Activated B cell treated with CpG ODN at 0.5 μM for 24 hours (primary cell): ENCODE data around the gene PTPRR. TPM values are rescaled to one million over a fixed set of nuclear protein-coding genes. Genes with fewer than 3 reads are reported as not detected.

ENCODE experiments used
- ATAC-seq: fragments of 200-7000 bp; cut with Tn5 transposase; one replicate; pipeline ENCODE4 v1.10.0; 2021; ENCODE audit warnings: low read depth, mild to moderate bottlenecking, moderate library complexity
- CTCF ChIA-PET: fragments of 350-600 bp; sonication (Branson Sonifier 250); formaldehyde crosslinking; loops from one replicate; lab custom pipeline; 2021; ENCODE audit warnings: antibody characterized with exemption; lab: Charles Lee
- POLR2A ChIA-PET: fragments of 350-600 bp; sonication (Branson Sonifier 250); formaldehyde crosslinking; loops from one replicate; lab custom pipeline; 2021; ENCODE audit warnings: antibody characterized with exemption; lab: Charles Lee
- DNase-seq: peaks from one replicate; pipeline ENCODE4 v3.0.0; 2022
- H3K27ac Mint-ChIP-seq: one replicate; pipeline ENCODE4 v1.8.0; 2020; ENCODE audit warnings: mixed read lengths
- H3K27me3 Mint-ChIP-seq: one replicate; pipeline ENCODE4 v1.8.0; 2021; ENCODE audit warnings: mixed read lengths
- H3K36me3 Mint-ChIP-seq: one replicate; pipeline ENCODE4 v1.8.0; 2021; ENCODE audit warnings: low read depth, mixed read lengths
- H3K4me1 Mint-ChIP-seq: one replicate; pipeline ENCODE4 v1.8.0; 2021; ENCODE audit warnings: mixed read lengths
- H3K4me3 Mint-ChIP-seq: one replicate; pipeline ENCODE4 v1.8.0; 2020; ENCODE audit warnings: mild to moderate bottlenecking, mixed read lengths
- H3K9me3 Mint-ChIP-seq: one replicate; pipeline ENCODE4 v1.8.0; 2020; ENCODE audit warnings: mixed read lengths
- intact Hi-C: fragments of 100-400 bp; cut with micrococcal nuclease; formaldehyde crosslinking; loops from one replicate; pipeline ENCODE4 v1.15.1; 2024
- total RNA-seq: library from RNA; stranded (reverse); gene quantifications from 2 replicates; pipeline ENCODE4 v1.2.3, GENCODE V29; 2022
- TF ChIP-seq, protein P1 (sequence below): fragments of 200-600 bp; IDR thresholded peaks from one replicate; pipeline ENCODE4 v1.8.0; 2022; ENCODE audit warnings: antibody characterized with exemption, mild to moderate bottlenecking

The PTPRR gene
- total RNA-seq, 1 donor from 2014 or later, result not detected

- Mint-ChIP-seq H3K27ac (no peak overlapping the region), H3K27me3 (peaks cover 8% of the 10 kb centered on the region), H3K4me1 (peaks cover 2% of the 10 kb centered on the region), H3K9me3 (no peaks in the 10 kb centered on the region), H3K36me3 (no peaks in the 10 kb centered on the region), H3K4me3 (no peak overlapping the region)
- CTCF ChIA-PET, result interaction anchor here (0.7 to 1.6 kb wide), 5 partner anchors 7 to 821 kb away, joined by 3 to 4 read pairs (median 3); no protein-coding TSS in a partner anchor
- DNase-seq, result no peak
- POLR2A ChIA-PET, result no interaction called here
- TF ChIP-seq, protein P1, sequence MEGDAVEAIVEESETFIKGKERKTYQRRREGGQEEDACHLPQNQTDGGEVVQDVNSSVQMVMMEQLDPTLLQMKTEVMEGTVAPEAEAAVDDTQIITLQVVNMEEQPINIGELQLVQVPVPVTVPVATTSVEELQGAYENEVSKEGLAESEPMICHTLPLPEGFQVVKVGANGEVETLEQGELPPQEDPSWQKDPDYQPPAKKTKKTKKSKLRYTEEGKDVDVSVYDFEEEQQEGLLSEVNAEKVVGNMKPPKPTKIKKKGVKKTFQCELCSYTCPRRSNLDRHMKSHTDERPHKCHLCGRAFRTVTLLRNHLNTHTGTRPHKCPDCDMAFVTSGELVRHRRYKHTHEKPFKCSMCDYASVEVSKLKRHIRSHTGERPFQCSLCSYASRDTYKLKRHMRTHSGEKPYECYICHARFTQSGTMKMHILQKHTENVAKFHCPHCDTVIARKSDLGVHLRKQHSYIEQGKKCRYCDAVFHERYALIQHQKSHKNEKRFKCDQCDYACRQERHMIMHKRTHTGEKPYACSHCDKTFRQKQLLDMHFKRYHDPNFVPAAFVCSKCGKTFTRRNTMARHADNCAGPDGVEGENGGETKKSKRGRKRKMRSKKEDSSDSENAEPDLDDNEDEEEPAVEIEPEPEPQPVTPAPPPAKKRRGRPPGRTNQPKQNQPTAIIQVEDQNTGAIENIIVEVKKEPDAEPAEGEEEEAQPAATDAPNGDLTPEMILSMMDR, result no peak
- intact Hi-C loops, result no loop called here
- no peak for ATAC-seq
Measured at GRCh38 chr12:70721656-70722357, 198.7 kb downstream of the PTPRR start.

- CTCF ChIA-PET, result interaction anchor here (0.9 to 1.6 kb wide), 4 partner anchors 8 to 820 kb away, joined by 3 to 4 read pairs (median 4); no protein-coding TSS in a partner anchor
- POLR2A ChIA-PET, result no interaction called here
Measured at GRCh38 chr12:70721216-70721615, 199.3 kb downstream of the PTPRR start.

GRCh38 chr12:70719672-70720420 lies 200.7 kb downstream of the PTPRR start:
- H3K9me3 Mint-ChIP-seq, result no peaks in the 10 kb centered on the region
- intact Hi-C loops, result loop anchor here (1.0 kb wide), 3 partner anchors 130 to 841 kb away; no protein-coding TSS in a partner anchor
- H3K27ac Mint-ChIP-seq, result no peak overlapping the region
- no peak for ATAC-seq
- TF ChIP-seq, protein P1, result no peak
- H3K27me3 Mint-ChIP-seq, result peaks cover 8% of the 10 kb centered on the region
- DNase-seq, result no peak
- ChIA-PET POLR2A (no interaction called here), CTCF (interaction anchor here (0.5 to 1.4 kb wide), 4 partner anchors 68 to 838 kb away, joined by 3 to 4 read pairs (median 4); no protein-coding TSS in a partner anchor)
- no peaks in the 10 kb centered on the region for H3K36me3 Mint-ChIP-seq
- H3K4me3 Mint-ChIP-seq, result peak overlapping the region; percentile 19
- H3K4me1 Mint-ChIP-seq, result peaks cover 2% of the 10 kb centered on the region

More at GRCh38 chr12:70721216-70721615, 199.3 kb downstream of the PTPRR start:
- intact Hi-C loops, result no loop called here
- DNase-seq, result no peak
- H3K4me1 Mint-ChIP-seq, result peaks cover 2% of the 10 kb centered on the region
- H3K27me3 Mint-ChIP-seq, result peaks cover 8% of the 10 kb centered on the region
- TF ChIP-seq, protein P1, result no peak
- H3K27ac Mint-ChIP-seq, result no peak overlapping the region
- no peaks in the 10 kb centered on the region for H3K36me3 Mint-ChIP-seq
- H3K4me3 Mint-ChIP-seq, result no peak overlapping the region
- no peaks in the 10 kb centered on the region for H3K9me3 Mint-ChIP-seq
- ATAC-seq, result no peak

DNA sequence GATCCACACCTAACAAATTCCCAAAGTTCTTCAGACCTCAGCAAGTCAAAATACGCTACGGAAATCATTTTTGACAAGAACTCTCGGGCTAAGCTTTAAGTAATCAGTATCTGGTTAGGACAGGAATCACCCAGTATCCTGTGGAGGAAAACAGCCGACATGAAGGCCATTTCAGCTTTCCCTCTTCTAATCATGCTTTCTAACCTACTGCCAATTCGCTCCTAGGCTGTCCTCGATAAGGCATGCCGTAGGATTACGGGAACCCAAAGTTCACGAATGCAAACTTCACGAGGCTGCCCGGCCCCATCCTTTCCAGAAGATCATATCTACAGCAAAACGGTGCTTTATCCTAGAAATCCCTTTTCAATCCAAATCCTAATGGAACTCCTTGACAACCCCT lies 201.5 kb downstream of the PTPRR start:
- H3K27ac Mint-ChIP-seq, result no peak overlapping the region
- no peak for DNase-seq
- ChIA-PET CTCF (interaction anchor here (0.5 to 1.4 kb wide), 4 partner anchors 67 to 837 kb away, joined by 3 to 4 read pairs (median 4); no protein-coding TSS in a partner anchor), POLR2A (no interaction called here)
- H3K4me1 Mint-ChIP-seq, result peaks cover 2% of the 10 kb centered on the region
- no peak for ATAC-seq
- H3K4me3 Mint-ChIP-seq, result no peak overlapping the region
- H3K36me3 Mint-ChIP-seq, result no peaks in the 10 kb centered on the region
- peaks cover 8% of the 10 kb centered on the region for H3K27me3 Mint-ChIP-seq
- H3K9me3 Mint-ChIP-seq, result no peaks in the 10 kb centered on the region
- TF ChIP-seq, protein P1, result no peak
- intact Hi-C loops, result loop anchor here (1.0 kb wide), 1 partner anchor 819 kb away; no protein-coding TSS in a partner anchor

DNA sequence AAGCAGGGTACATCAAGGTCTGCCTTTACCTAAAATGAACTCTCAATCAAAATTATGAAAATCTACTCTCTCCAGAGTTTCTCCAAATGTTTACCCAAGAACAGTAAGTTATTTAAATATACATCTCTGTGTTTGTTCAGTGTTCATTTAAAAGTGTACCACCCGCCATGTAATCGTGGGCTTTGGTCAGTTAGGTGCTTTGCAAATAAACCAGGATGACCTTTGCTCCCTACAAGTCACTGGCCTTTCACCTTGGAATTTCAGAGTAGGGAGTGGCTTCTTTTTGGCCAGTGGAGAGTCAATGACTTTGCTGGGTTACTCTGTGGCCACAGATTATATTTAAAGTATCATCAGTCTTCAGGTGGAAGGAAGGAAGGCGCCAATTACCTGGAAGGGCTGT lies 208.7 kb downstream of the PTPRR start:
- no peak for DNase-seq
- H3K27me3 Mint-ChIP-seq, result peaks cover 4% of the 10 kb centered on the region
- ATAC-seq, result no peak
- POLR2A ChIA-PET, result no interaction called here
- TF ChIP-seq, protein P1, result no peak
- no peak overlapping the region for H3K4me3 Mint-ChIP-seq
- no peaks in the 10 kb centered on the region for H3K9me3 Mint-ChIP-seq
- CTCF ChIA-PET, result no interaction called here
- no peaks in the 10 kb centered on the region for H3K4me1 Mint-ChIP-seq
- intact Hi-C loops, result no loop called here
- no peak overlapping the region for H3K27ac Mint-ChIP-seq
- H3K36me3 Mint-ChIP-seq, result no peaks in the 10 kb centered on the region
